ENCODE results near the gene APOB. TPM values are rescaled to one million over a fixed set of nuclear protein-coding genes. Genes with fewer than 3 reads are reported as not detected.

APOB gene
- total and polyA plus RNA-seq, 2 of the 13 experiments (the other 11 are each of a cell fraction or from before 2014, with no cell fraction given) = 1,569 to 2,515 TPM

GRCh38 chr2:21041943-21042707 lies 1.7 kb downstream of the APOB start (continued):
- TF ChIP-seq ZNF513 (CRISPR knock-in tag; conservative IDR thresholded peaks at IDR 0.05) = peak; percentile 79; the same call in 1 of the 2 replicates
- TF ChIP-seq TRAFD1 (CRISPR knock-in tag; IDR thresholded peaks at IDR 0.05; ENCODE audit: borderline replicate concordance) = no peak
- TF ChIP-seq TERF1 (CRISPR knock-in tag; IDR thresholded peaks at IDR 0.05) = no peak
- TF ChIP-seq KLF9 (CRISPR knock-in tag; IDR thresholded peaks at IDR 0.05; ENCODE audit: low read depth) = no peak
- TF ChIP-seq ZNF547 (CRISPR knock-in tag; IDR thresholded peaks at IDR 0.05) = no peak
- no peak; the same call in 1 of the 2 replicates for TF ChIP-seq ZNF3 (CRISPR knock-in tag; IDR thresholded peaks at IDR 0.05)
- no peak for TF ChIP-seq ZBTB40 (IDR thresholded peaks at IDR 0.05)
- peak; percentile 51; the same call in 1 of the 2 replicates for TF ChIP-seq ZBTB40 (CRISPR knock-in tag; IDR thresholded peaks at IDR 0.05)
- TF ChIP-seq NPAS2 (CRISPR knock-in tag; IDR thresholded peaks at IDR 0.05; ENCODE audit: borderline replicate concordance) = no peak
- TF ChIP-seq CEBPB (IDR thresholded peaks at IDR 0.05; ENCODE audit: borderline replicate concordance, low read depth, low read length) = peak; percentile 95
- TF ChIP-seq NR2F6 (IDR thresholded peaks at IDR 0.05) = peak; percentile 89
- peak; percentile 92 for TF ChIP-seq NR2F6 (CRISPR knock-in tag; IDR thresholded peaks at IDR 0.05)
- TF ChIP-seq GRHL1 (CRISPR knock-in tag; conservative IDR thresholded peaks at IDR 0.05) = no peak
- TF ChIP-seq CCDC6 (CRISPR knock-in tag; IDR thresholded peaks at IDR 0.05) = peak; percentile 56; the same call in 1 of the 2 replicates

Measured in HepG2 (cell line).